ENCODE measurements around the gene SRGAP2B.
"Not testable (repeated sequence)": the region's sequence is repeated elsewhere in the genome, so short reads cannot be mapped to it uniquely, and the experiment has no call there.

The SRGAP2B gene

DNA sequence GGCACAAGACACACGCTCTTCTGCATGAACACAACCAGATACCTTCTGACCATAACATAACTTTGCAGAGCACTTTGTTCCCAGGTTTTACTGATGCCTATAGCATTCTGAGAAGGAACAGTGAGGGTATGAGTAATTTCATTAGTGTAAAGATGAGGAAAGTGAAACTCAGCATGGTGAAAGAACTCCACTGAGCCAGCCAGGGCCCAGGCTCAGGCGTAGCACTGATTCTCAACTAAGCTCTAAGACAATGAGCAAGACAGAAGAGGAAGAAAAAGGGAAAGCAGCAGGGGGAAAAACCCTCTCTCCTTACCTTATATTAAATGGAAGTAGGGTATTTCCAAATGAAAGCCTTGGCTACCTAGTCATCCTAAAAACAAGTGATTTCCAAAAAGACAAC, 155.1 kb downstream of the SRGAP2B start:
- not testable (repeated sequence) for DNase-seq

DNA sequence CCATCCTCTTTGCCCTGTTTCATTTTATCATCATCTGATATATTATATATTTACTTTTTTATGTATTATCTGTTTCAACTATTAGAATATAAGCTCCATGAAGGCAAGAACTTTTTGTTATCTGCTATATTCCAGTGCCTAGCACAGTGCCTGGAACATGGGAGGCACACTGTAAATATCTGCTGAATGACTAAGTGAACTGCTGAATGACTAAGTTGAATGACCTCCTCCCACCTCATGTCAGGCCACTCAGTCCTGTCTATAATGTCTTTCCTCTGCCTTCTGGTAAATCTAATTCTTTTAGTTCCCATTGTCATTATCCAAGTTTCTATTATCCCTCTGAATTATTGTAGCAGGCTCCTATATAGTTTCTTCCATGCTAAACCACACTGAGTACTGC, 156.5 kb downstream of the SRGAP2B start:
- not testable (repeated sequence) for DNase-seq

DNA sequence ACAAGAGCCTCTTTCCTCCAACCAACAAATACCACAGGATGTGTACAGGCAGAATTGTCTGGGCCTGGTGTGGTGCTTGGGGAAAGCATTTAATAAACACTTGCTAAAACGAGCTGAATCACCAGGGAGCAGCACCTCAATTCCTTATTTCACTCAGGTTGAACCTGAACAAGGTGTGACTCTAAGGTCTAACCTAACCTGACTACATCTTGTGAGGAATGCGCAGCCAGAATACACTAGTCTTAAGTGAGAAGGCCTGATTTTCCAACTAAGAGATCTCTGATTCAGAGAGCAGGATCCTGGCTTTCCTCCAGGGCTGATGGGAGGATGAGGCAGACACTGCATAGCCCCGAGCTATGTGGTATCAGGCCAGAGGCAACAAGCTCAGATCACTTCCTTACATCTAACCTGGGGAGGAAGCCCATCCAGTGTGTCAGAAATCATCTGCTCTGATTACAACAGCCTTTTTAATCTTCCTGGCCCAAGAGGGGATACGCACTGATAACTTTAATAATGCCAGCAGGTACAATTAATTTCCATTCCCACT, 158.9 kb downstream of the SRGAP2B start:
- not testable (repeated sequence) for DNase-seq

DNA sequence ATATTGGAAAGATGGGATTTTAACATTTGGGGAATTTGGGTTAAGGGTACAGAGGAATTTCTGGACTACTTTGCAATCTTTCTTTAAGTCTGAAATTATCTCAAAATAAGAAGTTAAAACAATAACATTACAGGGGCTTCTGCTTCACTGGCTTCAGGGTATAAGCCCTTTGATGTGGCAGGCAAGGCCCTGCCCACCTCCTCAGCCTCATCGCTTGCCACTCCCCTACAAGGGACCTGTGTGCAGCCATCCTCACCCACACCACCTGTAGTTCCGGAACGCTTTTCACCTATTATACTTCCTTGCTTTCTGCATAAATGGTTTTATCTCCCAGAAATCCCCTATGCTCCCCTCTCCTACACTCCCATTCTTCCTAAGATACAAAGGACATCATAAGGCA, 159.8 kb downstream of the SRGAP2B start:
- not testable (repeated sequence) for DNase-seq

DNA sequence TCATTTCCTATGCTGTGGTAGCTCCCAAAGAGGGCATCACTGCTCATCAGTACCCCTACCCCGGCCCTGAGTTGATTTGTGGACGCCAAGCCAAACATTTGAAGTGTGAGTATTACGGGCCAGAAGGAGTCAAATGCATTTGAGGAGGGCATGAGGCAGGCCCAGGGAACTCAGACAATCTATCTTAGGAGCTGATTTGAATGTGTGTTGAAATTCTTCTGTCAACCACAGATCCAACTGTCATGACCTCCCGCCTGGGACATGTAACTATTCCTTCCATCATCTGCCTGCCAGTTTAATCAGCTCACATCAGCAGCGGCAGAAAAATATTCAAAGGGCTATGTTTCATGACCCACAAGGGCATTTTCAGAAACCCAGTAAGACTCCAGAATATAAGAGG, 162.1 kb downstream of the SRGAP2B start:
- DNase-seq, result not testable (repeated sequence)

DNA sequence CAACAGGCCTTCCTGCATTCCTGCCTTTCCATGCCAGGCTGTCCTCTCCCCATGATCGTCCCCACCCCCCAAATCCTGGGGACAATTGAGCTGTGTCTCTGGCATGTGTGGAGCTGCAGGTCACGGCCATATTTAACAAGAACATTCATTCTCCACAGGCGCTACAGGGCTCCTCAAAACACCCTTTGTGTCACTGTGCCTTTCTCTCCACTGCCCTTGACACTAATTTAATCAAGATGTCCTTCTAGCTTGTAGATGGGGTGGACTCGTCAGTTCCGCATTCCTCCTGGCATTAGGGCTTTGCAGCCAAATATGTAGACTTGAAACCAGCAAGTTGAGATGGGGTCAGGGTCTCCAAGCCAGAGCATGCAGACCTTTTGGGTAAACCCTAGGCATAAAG, 163.0 kb downstream of the SRGAP2B start:
- not testable (repeated sequence) for DNase-seq

DNA sequence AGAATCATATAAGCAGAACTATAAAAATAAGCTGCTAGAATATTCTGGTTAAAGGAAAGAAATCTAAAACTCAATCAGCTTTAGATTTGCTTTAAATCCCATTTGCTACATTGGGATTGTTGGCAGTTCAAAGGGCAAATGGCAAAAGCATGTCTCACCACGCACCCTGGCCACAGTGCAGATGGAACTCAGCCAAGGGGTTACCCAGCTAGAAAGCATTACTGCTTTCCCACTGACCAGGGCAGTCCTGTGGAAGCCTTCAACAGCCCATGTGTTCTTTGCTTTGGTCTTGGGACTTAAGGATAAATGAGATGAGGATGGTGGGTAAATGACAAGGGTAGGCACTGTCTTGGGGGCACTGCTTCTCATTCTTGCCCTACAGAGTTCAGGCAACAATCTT, 163.6 kb downstream of the SRGAP2B start:
- not testable (repeated sequence) for DNase-seq

DNA sequence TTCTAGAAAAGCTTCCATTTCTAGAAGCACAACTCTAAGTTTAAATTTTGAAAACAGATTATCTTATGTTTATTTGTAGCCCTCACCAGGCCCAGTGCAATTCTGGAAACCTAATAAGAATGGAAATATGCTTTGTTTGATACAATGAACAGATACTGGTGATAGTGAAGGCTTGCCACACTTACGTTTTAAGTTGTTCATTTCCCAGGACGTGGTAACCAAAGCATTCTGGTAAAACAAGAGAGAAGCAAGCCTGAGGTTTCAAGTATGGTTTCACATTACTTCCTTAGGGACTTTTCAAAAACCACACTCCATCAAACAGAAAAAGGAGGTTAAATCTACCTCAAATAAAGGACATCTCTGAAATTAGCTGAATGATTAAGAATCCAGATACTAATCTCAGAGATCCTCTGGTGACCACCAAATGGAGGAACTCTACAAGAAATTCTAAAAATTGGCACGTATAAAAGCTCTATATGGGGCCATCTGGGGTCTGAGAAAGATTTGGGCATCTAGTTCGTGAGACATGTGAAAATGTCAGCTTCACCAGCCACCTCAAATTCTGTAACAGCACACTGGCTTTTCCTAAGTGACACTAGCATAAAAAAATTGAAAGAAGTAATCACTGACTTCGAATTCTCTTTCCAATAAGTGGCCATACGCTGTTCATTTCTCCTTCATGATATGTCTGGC, 164.9 kb downstream of the SRGAP2B start:
- DNase-seq, result not testable (repeated sequence)

DNA sequence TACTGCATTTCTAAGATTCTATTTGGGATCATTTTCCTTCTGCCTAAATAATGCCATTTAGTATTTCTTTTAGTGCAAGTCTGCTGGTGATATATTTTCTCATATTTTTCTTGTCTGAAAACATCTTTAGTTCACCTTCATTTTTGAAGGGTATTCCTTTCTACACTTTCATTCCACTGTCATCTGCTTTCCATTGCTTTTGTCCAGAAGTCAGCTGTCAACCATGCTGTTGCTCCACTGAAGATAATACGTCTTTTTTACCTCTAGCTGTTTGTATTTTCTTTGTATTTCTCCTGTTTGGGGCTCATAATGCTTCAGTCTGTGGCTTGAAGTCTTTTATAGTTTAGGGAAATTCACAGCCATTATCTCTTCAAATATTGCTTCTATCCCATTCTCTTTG, 167.8 kb downstream of the SRGAP2B start:
- not testable (repeated sequence) for DNase-seq

DNA sequence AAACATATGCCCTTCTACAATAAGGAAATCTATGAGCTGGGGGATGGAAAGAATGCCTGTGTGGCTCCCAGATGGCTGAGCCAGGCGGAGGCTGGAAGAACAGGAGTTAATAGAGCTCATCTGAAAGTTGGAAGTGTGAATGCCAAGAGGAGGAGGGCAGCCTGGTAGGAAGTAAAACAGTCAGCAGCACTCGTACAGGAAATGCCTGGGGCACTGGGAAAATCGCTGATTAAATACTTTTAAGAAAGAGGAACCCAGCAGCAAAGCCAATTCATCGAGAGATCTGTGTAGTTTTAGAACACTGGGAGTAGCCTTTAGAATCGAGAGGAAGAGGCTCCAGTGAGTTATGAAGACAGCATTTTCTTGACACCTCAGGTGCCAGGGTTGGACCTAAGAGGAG, 171.5 kb downstream of the SRGAP2B start:
- DNase-seq, result not testable (repeated sequence)

DNA sequence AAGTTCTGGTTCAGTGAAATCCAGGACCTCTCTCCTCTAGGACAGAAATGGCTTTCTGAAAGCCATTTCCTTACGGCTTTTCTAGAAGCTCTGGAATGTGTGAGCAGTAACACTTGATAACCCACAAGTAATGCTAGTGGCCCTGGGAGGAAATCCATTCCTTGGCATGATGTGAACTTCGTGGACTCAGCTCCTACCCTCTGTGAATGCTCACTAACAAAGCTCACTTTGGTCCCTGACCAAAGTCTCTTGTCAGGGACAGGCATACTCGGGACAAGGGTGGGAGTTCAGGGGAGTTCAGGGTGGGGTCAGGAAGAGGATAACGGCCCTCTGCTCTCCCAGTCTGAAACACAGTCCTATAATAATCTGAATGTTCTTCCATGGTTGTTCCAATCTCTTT, 172.3 kb downstream of the SRGAP2B start:
- not testable (repeated sequence) for DNase-seq

DNA sequence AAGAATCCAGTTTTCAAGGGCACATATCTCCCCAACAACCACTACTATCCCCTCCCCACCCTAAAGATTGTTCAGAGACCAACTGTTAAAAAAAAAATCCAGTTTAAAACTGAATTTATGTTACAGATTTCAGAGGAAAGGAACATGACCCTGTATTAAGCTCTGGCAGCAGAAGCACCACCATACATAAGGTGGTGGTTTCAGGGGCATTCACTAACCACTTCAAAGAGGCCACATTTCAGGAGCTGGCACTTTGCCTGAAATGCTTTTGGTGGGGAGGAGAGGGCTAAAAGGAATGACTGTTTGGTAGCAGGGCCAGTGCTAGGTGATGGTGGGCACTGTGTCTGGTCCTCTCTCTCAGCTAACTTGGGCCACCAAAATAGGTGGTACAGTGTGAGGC, 176.0 kb downstream of the SRGAP2B start:
- DNase-seq, result not testable (repeated sequence)

DNA sequence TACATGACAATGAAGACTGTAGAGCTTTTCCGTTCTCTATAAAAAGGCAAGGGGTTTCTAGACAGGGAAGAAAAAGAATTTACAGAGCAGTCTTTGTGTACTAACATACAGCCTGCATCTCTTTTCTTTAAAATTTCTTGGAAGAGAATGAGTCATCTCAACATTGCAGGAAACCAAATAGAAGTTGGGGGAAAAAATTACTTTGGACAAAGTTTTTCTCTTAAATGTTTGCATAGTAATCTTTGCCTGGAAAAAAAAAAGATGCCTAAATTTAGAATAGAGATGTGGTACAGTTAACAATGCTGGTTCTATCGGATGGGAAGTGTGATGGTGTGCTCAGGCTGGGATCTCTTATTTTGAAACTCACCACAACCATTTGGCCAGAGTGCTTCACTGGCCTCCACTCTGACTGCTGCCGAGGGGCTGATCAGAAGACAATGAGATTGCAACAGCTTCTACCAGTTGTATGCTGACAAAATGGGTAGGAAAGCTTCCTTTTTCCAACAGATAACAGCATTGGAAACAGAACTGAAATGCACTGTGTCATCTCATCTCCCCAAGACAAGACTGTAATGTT, 177.0 kb downstream of the SRGAP2B start:
- DNase-seq, result not testable (repeated sequence)

DNA sequence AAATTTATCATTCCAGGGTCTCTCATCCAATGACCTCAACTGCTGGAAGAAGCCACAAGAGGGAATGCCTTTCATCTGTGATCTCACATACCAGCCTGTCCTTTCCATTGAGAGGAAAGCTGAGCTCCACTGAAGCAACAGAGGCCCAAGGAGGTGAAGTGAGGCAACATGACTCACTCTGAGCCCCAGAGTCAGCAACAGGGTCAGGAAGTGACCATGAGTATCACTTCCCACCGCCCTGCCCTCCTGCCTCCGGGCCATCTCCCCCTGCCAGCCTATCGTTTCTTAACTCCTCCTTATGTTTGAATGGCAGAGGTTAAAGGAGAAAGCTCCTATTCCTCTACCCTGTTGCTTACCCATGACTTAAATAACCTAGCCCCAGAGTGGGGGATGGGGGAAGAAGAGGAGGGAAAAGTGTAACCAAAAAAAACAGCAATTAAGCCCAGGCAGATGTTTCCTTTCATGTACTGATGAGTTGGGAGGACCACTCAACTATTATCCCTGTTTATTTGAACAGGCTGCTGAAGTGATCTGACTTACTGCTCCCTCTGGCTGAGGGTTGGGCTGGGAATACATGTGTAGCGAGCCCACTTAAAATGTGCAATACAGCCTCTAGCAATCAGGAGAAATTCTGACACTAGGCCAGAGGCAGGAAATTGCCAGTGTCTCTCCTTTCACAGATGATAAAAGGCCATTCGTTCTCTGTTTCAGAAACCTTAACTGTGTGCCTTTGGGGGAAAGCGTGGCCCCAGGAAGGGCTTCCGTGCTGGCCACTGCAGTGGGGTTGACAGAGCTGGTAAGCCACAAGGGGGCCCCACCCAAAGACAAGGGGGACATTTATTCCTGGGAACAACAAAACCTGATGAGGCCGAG, 177.7 kb downstream of the SRGAP2B start:
- not testable (repeated sequence) for DNase-seq

DNA sequence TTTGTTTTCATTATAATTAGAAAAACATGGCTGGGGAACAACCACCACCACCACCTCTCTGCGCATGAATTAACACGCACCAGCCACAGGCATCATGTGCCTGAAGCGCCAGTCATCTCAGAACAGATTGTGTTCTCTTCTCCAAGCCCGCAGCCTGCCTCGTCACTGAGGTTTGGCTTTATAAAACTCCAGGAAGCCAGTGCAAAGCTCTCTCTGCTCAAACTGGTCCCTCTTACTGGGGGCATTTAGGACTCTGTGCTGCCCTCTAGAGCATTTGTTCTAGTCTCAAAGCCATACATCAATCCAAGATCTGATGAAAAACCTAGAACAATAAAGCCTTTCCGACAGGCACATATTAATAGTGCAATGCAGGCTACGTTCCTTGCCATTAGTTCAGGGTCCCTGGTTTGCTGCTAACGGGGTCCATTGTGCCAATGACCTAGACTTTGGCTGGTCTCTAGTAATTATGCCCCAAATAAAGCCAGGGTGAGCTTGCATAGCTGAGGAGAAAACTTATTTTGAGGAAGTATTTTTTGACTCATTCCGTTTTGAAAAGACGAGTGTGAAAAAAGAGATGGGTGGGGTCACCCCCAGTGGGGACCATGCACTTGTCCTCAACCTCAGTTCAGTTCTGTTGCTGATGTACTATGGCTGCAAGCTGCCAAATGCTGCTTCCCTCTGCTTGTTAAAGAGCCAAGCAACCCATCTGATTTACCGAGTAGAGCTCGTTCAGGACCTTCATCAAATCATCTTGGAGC, 181.0 kb downstream of the SRGAP2B start:
- DNase-seq, result not testable (repeated sequence)

DNA sequence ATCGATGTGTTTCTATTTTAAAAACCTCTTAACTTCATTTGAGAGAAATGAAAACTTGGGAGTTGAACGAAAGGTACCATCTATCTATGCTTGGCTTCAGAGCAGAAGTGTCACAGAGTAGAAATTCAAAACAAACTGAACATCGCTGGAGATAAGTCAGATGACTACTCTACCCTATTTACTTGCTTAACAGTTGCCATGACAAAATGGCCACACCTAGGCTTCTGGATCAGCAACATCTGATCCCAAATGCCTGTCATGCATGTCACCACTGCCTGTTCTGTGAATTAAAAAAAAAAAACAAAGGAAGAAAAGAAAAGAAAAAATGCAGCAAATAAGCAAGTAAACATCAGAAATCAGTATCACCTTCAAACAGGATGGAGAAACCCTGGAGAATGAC, 181.7 kb downstream of the SRGAP2B start:
- not testable (repeated sequence) for DNase-seq

DNA sequence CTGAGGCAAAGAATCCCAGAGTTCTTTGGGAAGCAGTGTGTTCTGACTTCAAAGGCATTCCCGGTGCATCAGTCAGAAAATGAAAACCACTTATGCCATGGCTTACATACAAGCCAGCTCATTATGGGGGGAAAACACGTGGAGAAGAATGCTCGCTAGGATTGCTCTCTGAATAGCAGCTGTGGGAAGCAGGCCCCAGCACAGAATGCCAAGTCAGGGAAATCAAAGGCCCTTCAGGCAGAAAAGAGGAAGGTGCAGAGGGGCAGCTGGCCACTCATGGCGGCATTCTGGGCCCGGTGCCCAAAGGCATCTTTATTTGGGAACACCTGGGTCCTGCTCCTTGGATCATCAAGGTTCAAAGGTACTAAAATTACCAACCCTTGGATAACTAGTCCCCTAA, 184.4 kb downstream of the SRGAP2B start:
- DNase-seq, result not testable (repeated sequence)

DNA sequence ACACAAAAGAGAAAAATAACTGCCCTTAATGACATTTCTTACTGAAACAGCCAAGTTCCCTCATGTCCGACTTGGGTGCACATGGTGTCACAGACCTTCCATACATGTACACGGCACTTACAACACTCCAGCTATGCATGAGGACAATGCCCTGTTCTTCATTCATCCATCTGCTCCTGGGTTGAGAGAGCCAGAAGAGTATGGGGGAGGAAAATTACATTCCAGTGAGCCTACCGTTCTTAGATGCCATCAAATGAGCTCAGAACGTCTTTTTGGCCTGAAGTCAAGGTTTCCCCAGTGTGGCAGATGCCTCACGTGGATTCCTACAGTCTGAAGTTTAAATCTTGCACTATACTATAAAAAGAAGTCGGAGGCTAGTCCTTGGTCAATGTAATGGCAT, 194.3 kb downstream of the SRGAP2B start:
- DNase-seq, result not testable (repeated sequence)

DNA sequence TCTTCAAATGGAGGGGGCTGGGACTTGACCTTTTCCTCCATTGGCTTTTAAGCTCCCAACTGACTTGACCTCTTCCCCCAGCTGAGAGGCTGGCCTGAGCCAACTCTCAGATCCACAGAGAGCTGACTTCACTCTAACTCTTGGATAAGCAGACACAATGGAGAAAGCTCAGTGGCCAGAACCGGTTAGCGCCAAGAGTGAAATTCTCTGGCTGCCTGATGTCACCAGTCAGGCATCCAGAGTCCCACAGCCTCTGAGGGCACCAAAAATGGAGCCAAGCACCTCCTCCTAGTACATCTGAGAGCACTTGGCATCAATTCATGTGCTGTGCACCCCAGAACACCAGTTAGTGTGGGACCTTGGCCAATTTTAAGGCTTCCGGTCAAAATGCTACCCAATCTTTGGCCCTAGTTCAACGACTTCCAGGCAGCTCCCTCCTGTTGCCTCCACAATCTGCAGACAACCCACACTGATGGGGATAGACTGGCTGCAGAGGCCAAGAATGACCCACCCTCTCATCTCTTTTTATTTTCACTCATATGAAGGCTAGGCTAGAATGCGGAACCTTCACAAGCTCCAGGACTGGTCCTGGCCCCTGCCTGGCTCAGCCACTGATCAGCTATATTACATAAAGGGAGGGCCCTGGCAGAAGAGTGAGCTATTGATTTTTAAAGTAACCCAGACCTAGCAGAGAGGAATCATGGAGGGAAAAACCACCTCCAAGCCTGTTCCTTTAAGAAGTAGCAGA, 200.5 kb downstream of the SRGAP2B start:
- DNase-seq, result not testable (repeated sequence)

DNA sequence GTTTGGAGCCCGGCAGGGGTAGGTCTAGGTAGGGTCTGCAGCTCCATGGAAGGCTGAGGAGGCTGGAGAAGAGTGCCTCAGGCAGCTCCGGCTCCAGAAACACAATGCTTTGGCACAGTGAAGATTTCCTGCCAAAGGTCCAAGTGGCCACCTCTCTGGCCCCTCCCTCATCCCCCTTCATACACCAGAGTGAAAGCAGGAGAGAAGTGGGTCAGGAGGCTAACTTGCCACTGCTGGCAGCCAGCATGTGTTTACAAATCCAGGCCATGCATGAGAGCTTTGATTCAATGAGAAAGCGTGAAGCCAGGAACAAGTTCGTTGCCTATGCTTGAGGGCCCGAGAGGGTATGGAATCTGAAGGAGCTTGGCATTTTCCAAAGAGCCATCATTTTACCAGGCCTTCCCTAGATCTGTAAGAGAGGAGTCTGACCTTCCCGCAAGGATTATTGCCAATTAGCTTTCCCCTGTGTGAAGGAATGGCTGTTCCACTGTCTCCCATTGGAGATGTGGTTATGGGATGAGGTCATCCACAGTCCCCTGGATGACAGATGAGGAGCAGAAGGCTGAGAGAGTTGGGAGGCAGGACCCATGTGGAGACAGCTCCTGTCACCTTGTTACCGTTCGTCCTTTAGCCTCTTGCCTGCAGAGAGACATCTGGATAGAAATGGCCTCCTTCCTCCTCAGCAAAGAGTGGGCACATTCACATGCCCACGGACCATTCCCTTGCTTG, 201.3 kb downstream of the SRGAP2B start:
- DNase-seq, result not testable (repeated sequence)

DNA sequence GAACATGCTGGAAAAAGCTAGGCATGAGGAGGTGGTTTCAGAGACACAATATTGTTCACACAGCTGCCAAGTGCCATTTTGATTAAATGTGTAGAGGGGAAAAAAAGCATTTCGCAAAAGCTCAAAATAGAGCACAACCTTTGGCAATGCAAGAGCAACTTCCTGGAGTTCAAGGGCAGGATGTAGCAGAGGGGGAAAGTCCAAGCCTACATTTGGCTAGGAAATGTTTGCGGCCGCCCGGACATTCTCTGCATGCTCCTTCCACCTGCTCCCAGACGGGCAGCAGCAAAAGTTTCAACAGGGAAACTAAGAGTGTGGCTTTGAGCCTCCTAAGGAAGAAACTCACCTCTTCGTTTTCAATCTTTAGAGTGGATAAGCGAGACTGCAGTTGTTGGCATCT, 202.1 kb downstream of the SRGAP2B start:
- not testable (repeated sequence) for DNase-seq

All from CD4-positive, alpha-beta T cell treated with Interleukin-17A for 1 hour (primary cell).